K562 (cell line): ENCODE results near the gene EID2. TPM values are rescaled to one million over a fixed set of nuclear protein-coding genes. Genes with fewer than 3 reads are reported as not detected.
A peak's percentile ranks its signal among the peaks of the same experiment; 100 is the strongest.

Experiments used
- GTF2E2 ChIP-seq: fragments of 200-800 bp; sonication (Bioruptor generic); IDR thresholded peaks from 2 replicates; pipeline ENCODE4 v1.6.1; 2016; ENCODE audit warnings: missing genetic modification characterization, missing compliant biosample characterization
- HNRNPL ChIP-seq: fragments of 200-400 bp; formaldehyde crosslinking; IDR thresholded peaks from 2 replicates; pipeline ENCODE4 v1.6.1; 2017; ENCODE audit warnings: low read depth, mild to moderate bottlenecking, low read length
- HNRNPUL1 ChIP-seq: fragments of 200-400 bp; formaldehyde crosslinking; IDR thresholded peaks from 2 replicates; pipeline ENCODE4 v1.6.1; 2017; ENCODE audit warnings: low read length
- KLF1 ChIP-seq: fragments of 450-650 bp; IDR thresholded peaks from 2 replicates; pipeline ENCODE4 v1.6.1; 2016; ENCODE audit warnings: missing genetic modification characterization, missing compliant biosample characterization
- MYC ChIP-seq, 2 experiments: fragments of 250-450 bp in 1 of 2; sonication (Bioruptor Pico) in 1 of 2; IDR thresholded peaks; 2 replicates each; pipeline versions ENCODE4 v1.5.1 to v1.6.1; 2012 to 2021; ENCODE audit warnings: low read depth in 2 of 2, borderline replicate concordance in 1 of 2, improper control_type of control experiment in 1 of 2, low read length in 1 of 2, mild to moderate bottlenecking in 1 of 2, moderate library complexity in 1 of 2
- NFE2L1 ChIP-seq: fragments of 450-650 bp; IDR thresholded peaks from 2 replicates; pipeline ENCODE4 v1.6.1; 2016; ENCODE audit warnings: missing genetic modification characterization, low read depth, mild to moderate bottlenecking, missing compliant biosample characterization, moderate library complexity, borderline replicate concordance
- NR3C1 ChIP-seq: sonication (generic); formaldehyde crosslinking; IDR thresholded peaks from 2 replicates; pipeline ENCODE4 v1.8.1; 2022; ENCODE audit warnings: missing genetic modification reagents
- ZC3H8 ChIP-seq: fragments of 450-650 bp; IDR thresholded peaks from 2 replicates; pipeline ENCODE4 v1.6.1; 2017
- ZNF830 ChIP-seq: fragments of 250-450 bp; sonication (Bioruptor Pico); IDR thresholded peaks from 2 replicates; pipeline ENCODE4 v1.5.0; 2021; ENCODE audit warnings: mild to moderate bottlenecking
- polyA plus RNA-seq, 8 experiments: library from polyadenylated mRNA; depleted of rRNA in 4 of 8; stranded (reverse) in 5 of 8; unstranded in 3 of 8; fragments of >200 nt; fragmentation: Nextera tagmentation in 2 of 8; fragmentation: Illumina TruSeq in 1 of 8; extraction: Ambion mirVana in 2 of 8; extraction: Trizol in 1 of 8; gene quantifications; 2 replicates each; pipeline versions ENCODE4 v1.2.1 to v1.2.3, GENCODE V29; 2011 to 2014; ENCODE audit warnings: inconsistent platforms in 1 of 8, missing spikeins in 1 of 8
- total RNA-seq, 7 experiments: library from RNA; depleted of rRNA in 6 of 7; stranded (reverse); fragments of >200 nt in 6 of 7; fragmentation: Illumina TruSeq in 2 of 7; extraction: Trizol in 2 of 7; gene quantifications; 2 replicates each; pipeline versions ENCODE4 v1.2.1 to v1.2.3, GENCODE V29; 2011 to 2021; ENCODE audit warnings: low replicate concordance in 1 of 7
- TF ChIP-seq, protein P1 (sequence below), 3 experiments: IDR thresholded peaks in 2 of 3; conservative IDR thresholded peaks in 1 of 3; 2 replicates each; pipeline ENCODE4 v1.5.1; 2011 to 2012; ENCODE audit warnings: low read length in 3 of 3, mild to moderate bottlenecking in 3 of 3, control low read depth in 2 of 3, improper control_type of control experiment in 1 of 3, inconsistent platforms in 1 of 3, low read depth in 1 of 3, mixed read lengths in 1 of 3, moderate library complexity in 1 of 3; ENCODE audit not compliant: insufficient read depth in 2 of 3
- TF ChIP-seq, protein P2 (sequence below): sonication (generic); formaldehyde crosslinking; IDR thresholded peaks from 2 replicates; pipeline ENCODE4 v1.8.0; 2023; ENCODE audit warnings: missing genetic modification reagents, mild to moderate bottlenecking, borderline replicate concordance

The EID2 gene
- total and polyA plus RNA-seq, 9 of the 15 experiments (the other 6 are each of a cell fraction or from before 2014, with no cell fraction given): 2.5 to 18.5 (median 11.3) TPM

DNA sequence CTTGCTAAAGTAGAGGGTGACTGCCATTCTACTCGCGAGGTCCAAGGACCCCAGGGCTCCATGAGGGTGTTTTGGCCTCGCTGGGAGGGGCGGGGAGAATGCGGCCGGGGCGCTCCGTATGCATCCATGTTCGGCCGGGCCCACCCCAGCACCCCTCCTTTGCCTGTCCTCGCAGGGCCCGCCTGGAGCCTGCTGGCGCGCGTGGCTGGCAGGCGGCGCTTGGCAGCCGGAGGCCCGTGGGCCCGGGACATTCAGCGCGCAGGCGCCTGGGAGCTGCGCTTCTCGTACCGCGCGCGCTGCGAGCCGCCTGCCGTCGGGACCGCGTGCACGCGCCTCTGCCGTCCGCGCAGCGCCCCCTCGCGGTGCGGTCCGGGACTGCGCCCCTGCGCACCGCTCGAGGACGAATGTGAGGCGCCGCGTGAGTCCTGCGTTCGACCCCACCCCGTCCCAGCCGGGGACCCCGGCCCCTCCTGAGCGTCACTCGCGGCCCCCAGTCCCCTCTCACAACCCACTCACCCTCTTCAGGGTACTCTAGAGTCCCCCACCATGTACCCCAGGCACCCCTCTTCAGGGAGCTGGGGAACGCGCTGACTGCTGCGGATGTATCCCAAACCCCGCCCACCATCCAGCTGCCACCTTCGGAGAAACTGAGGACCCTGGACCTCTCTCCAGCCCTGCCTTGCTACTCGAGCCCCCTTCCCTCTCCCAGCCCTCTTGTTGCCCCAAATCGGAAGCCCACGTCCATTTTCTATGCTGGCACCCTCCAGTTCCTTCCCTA, 37.1 kb downstream of the EID2 start (continued):
- TF ChIP-seq, protein P1, sequence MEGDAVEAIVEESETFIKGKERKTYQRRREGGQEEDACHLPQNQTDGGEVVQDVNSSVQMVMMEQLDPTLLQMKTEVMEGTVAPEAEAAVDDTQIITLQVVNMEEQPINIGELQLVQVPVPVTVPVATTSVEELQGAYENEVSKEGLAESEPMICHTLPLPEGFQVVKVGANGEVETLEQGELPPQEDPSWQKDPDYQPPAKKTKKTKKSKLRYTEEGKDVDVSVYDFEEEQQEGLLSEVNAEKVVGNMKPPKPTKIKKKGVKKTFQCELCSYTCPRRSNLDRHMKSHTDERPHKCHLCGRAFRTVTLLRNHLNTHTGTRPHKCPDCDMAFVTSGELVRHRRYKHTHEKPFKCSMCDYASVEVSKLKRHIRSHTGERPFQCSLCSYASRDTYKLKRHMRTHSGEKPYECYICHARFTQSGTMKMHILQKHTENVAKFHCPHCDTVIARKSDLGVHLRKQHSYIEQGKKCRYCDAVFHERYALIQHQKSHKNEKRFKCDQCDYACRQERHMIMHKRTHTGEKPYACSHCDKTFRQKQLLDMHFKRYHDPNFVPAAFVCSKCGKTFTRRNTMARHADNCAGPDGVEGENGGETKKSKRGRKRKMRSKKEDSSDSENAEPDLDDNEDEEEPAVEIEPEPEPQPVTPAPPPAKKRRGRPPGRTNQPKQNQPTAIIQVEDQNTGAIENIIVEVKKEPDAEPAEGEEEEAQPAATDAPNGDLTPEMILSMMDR (IDR thresholded peaks at IDR 0.05 in 2 of 3, conservative IDR thresholded peaks at IDR 0.05 in 1 of 3; ENCODE audit: insufficient read depth in 2 of 3, low read depth in 1 of 3, low read length in 3 of 3): peak; percentile 69 to 94 (median 82)
- TF ChIP-seq ZC3H8 (no peak), NFE2L1 (tag) (no peak), NR3C1 (peak; percentile 99), MYC (IDR thresholded peaks at IDR 0.05; ENCODE audit: low read depth, low read length) (peak; percentile 91), MYC (CRISPR knock-in tag; IDR thresholded peaks at IDR 0.05; ENCODE audit: borderline replicate concordance, low read depth) (no peak), KLF1 (no peak), HNRNPUL1 (no peak), ZNF830 (CRISPR knock-in tag) (0 out of 2 replicates have a peak, but pooled peaks have one; percentile 68), HNRNPL (no peak), GTF2E2 (tag) (no peak)
- TF ChIP-seq, protein P2, sequence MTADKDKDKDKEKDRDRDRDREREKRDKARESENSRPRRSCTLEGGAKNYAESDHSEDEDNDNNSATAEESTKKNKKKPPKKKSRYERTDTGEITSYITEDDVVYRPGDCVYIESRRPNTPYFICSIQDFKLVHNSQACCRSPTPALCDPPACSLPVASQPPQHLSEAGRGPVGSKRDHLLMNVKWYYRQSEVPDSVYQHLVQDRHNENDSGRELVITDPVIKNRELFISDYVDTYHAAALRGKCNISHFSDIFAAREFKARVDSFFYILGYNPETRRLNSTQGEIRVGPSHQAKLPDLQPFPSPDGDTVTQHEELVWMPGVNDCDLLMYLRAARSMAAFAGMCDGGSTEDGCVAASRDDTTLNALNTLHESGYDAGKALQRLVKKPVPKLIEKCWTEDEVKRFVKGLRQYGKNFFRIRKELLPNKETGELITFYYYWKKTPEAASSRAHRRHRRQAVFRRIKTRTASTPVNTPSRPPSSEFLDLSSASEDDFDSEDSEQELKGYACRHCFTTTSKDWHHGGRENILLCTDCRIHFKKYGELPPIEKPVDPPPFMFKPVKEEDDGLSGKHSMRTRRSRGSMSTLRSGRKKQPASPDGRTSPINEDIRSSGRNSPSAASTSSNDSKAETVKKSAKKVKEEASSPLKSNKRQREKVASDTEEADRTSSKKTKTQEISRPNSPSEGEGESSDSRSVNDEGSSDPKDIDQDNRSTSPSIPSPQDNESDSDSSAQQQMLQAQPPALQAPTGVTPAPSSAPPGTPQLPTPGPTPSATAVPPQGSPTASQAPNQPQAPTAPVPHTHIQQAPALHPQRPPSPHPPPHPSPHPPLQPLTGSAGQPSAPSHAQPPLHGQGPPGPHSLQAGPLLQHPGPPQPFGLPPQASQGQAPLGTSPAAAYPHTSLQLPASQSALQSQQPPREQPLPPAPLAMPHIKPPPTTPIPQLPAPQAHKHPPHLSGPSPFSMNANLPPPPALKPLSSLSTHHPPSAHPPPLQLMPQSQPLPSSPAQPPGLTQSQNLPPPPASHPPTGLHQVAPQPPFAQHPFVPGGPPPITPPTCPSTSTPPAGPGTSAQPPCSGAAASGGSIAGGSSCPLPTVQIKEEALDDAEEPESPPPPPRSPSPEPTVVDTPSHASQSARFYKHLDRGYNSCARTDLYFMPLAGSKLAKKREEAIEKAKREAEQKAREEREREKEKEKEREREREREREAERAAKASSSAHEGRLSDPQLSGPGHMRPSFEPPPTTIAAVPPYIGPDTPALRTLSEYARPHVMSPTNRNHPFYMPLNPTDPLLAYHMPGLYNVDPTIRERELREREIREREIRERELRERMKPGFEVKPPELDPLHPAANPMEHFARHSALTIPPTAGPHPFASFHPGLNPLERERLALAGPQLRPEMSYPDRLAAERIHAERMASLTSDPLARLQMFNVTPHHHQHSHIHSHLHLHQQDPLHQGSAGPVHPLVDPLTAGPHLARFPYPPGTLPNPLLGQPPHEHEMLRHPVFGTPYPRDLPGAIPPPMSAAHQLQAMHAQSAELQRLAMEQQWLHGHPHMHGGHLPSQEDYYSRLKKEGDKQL: peak; percentile 99
